Tibial artery (tissue), 4 donors: ENCODE results near the gene THSD4.
"Not testable (repeated sequence)": the region's sequence is repeated elsewhere in the genome, so short reads cannot be mapped to it uniquely, and the experiment has no call there.

Source experiments
- DNase-seq, 2 donors: peaks; one replicate each; pipeline ENCODE4 v3.0.0-alpha.2; 2019
- H3K27ac ChIP-seq, 2 donors: fragments of 200-600 bp; sonication (generic) in 1 of 2; 1 replicate in 1 of 2; 2 replicates in 1 of 2; pipeline ENCODE4 v1.5.1; 2018 to 2019; ENCODE audit warnings: mild to moderate bottlenecking in 1 of 2
- H3K27me3 ChIP-seq, 2 donors: fragments of 200-600 bp; sonication (generic) in 1 of 2; one replicate each; pipeline versions ENCODE4 v1.5.1 to v1.6.0; 2016 to 2019
- H3K36me3 ChIP-seq, 3 donors: fragments of 200-600 bp; sonication (generic) in 2 of 3; one replicate each; pipeline ENCODE4 v1.5.1; 2016 to 2019; ENCODE audit warnings: mild to moderate bottlenecking in 2 of 3
- H3K4me1 ChIP-seq, 4 donors: fragments of 200-600 bp; sonication (generic) in 2 of 4; 1 replicate in 3 of 4; 2 replicates in 1 of 4; pipeline ENCODE4 v1.5.1; 2016 to 2019
- H3K4me3 ChIP-seq, 2 donors: fragments of 200-600 bp; sonication (generic) in 1 of 2; 1 replicate in 1 of 2; 2 replicates in 1 of 2; pipeline ENCODE4 v1.5.1; 2018 to 2019; ENCODE audit warnings: mild to moderate bottlenecking in 2 of 2
- H3K9me3 ChIP-seq, 3 donors: fragments of 200-600 bp; sonication (generic) in 1 of 3; one replicate each; pipeline ENCODE4 v1.5.1; 2016 to 2019
- CTCF ChIP-seq, 2 experiments: fragments of 200-600 bp in 1 of 2; fragments of 450-650 bp in 1 of 2; IDR thresholded peaks; one replicate each; pipeline ENCODE4 v1.5.1; 2017 to 2019; ENCODE audit warnings: antibody characterized with exemption in 2 of 2, mild to moderate bottlenecking in 1 of 2, moderate library complexity in 1 of 2
- intact Hi-C: fragments of 100-400 bp; cut with DNase I; formaldehyde crosslinking; loops from one replicate; pipeline ENCODE4 v1.15.0; 2023; ENCODE audit warnings: low total_unique reads

Gene THSD4

GRCh38 chr15:71660501-71660900, 545.2 kb downstream of the THSD4 start:
- no peak for TF ChIP-seq CTCF (IDR thresholded peaks at IDR 0.05)
- H3K27ac ChIP-seq = no peak overlapping the region
- intact Hi-C loops = no loop called here
- peaks cover 0 to 6% (median 5%) of the 10 kb centered on the region in 4 donors for H3K4me1 ChIP-seq
- no peaks in the 10 kb centered on the region for H3K27me3 ChIP-seq
- no peaks in the 10 kb centered on the region for H3K9me3 ChIP-seq
- no peak overlapping the region for H3K4me3 ChIP-seq
- no peaks in the 10 kb centered on the region for H3K36me3 ChIP-seq
- no peak for DNase-seq

DNA sequence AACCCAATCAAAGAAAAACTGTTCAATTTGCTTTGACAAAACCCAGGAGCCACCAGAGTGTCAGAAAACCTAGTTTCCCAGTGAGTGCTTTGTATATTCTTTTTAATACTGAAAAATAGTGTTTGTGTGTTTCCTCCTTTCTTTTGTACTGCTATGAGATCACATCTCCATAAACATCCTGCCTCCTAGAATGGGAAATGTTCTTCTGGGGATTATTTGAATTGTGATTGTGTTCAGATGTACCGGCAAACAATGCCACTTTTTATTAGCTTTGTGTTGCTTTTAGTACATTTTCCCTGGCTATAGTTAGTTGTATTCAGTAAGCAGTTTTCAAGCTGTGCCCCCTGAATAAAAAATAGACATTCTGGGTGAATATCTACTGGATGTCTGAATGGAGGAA, 547.0 kb downstream of the THSD4 start:
- Histone ChIP-seq H3K4me3 (no peak overlapping the region), H3K36me3 (no peaks in the 10 kb centered on the region), H3K4me1 (peaks cover 0 to 11% (median 5%) of the 10 kb centered on the region in 4 donors), H3K27me3 (no peaks in the 10 kb centered on the region), H3K27ac (no peak overlapping the region), H3K9me3 (no peaks in the 10 kb centered on the region)
- no peak for TF ChIP-seq CTCF (IDR thresholded peaks at IDR 0.05)
- DNase-seq = no peak
- intact Hi-C loops = no loop called here

- intact Hi-C loops = no loop called here
- Histone ChIP-seq H3K9me3 (no peaks in the 10 kb centered on the region), H3K36me3 (no peaks in the 10 kb centered on the region), H3K27me3 (no peaks in the 10 kb centered on the region), H3K4me1 (peaks cover 0 to 11% (median 5%) of the 10 kb centered on the region in 4 donors), H3K27ac (no peak overlapping the region), H3K4me3 (no peak overlapping the region)
- no peak for TF ChIP-seq CTCF (IDR thresholded peaks at IDR 0.05)
- DNase-seq = no peak
Measured at GRCh38 chr15:71664622-71665021, 549.4 kb downstream of the THSD4 start.

DNA sequence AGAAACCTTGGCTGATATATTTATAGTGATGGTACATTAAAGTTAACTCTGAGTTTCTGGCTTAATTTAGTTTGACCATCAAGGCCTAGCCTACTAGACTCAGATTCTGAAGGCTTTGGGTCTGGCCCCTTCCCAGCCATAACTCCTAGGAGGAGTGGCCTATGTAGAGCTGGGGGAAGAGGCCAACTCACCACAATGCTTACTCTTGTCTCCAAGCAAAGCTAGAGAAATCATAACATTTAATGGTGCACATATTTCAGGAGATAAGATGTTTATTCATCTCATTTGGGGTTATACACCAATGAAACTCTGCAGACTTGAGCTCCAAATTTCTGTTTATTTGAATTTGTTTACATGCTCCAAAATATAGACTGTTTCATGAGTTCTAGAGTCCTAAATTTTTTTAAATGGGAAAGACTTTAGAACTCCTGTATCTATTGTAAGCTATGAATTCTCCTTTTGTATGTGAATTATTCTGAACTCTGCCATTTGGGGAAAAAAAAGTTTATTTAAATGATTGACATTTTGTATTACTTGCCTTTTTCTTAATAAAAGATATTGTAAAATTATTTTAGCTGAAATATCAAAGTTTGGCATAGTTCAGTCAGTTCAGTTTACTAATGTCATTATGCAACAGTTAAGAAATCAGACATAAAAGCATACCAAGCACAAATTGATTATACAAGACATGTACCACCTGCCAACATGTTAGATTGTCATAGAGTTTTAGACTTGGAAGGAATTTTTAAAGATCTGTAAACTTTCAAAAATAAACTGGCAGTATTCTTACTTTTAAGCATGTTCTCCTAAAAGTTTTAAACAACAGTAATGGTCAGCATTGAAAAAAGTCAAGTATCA, 551.7 kb downstream of the THSD4 start:
- Histone ChIP-seq H3K27me3 (no peaks in the 10 kb centered on the region), H3K4me1 (peaks cover 0 to 5% (median 0%) of the 10 kb centered on the region in 4 donors), H3K9me3 (no peaks in the 10 kb centered on the region), H3K36me3 (no peaks in the 10 kb centered on the region), H3K4me3 (no peak overlapping the region), H3K27ac (no peak overlapping the region)
- intact Hi-C loops = no loop called here
- no peak for DNase-seq
- no peak for TF ChIP-seq CTCF (IDR thresholded peaks at IDR 0.05)

- no peak for TF ChIP-seq CTCF (IDR thresholded peaks at IDR 0.05)
- H3K27me3 ChIP-seq = no peaks in the 10 kb centered on the region
Measured at GRCh38 chr15:71669688-71670087, 554.4 kb downstream of the THSD4 start.

GRCh38 chr15:71670222-71670621, 555.0 kb downstream of the THSD4 start:
- H3K27me3 ChIP-seq, H3K4me3 ChIP-seq, H3K27ac ChIP-seq, DNase-seq, H3K9me3 ChIP-seq, intact Hi-C loops, H3K4me1 ChIP-seq, H3K36me3 ChIP-seq: not testable (repeated sequence)

More at GRCh38 chr15:71669688-71670087, 554.4 kb downstream of the THSD4 start:
- Histone ChIP-seq H3K4me1 (peaks cover 0 to 5% (median 0%) of the 10 kb centered on the region in 4 donors), H3K27ac (no peak overlapping the region), H3K36me3 (no peaks in the 10 kb centered on the region), H3K9me3 (no peaks in the 10 kb centered on the region), H3K4me3 (no peak overlapping the region)
- DNase-seq = no peak
- intact Hi-C loops = no loop called here
